ENCODE results near the gene OXGR1.

- no peak for TF ChIP-seq CTCF (IDR thresholded peaks at IDR 0.05; ENCODE audit: low read length)
- TF ChIP-seq EZH2 (optimal IDR thresholded peaks at IDR 0.05; ENCODE audit: low read depth, low read length) = no peak
Observed at GRCh38 chr13:96991072-96991471, 3.2 kb downstream of the OXGR1 start.

Data from MM.1S (cell line).